HG03108 (cell line): ENCODE data around the gene HELQ.
"Not testable (repeated sequence)": the region's sequence is repeated elsewhere in the genome, so short reads cannot be mapped to it uniquely, and the experiment has no call there.

ENCODE experiments used
- ATAC-seq: cut with Tn5 transposase; IDR thresholded peaks from one replicate; pipeline ENCODE4 v1.9.1; 2021; ENCODE audit warnings: moderate library complexity; ENCODE audit not compliant: unreplicated experiment

Gene HELQ

DNA sequence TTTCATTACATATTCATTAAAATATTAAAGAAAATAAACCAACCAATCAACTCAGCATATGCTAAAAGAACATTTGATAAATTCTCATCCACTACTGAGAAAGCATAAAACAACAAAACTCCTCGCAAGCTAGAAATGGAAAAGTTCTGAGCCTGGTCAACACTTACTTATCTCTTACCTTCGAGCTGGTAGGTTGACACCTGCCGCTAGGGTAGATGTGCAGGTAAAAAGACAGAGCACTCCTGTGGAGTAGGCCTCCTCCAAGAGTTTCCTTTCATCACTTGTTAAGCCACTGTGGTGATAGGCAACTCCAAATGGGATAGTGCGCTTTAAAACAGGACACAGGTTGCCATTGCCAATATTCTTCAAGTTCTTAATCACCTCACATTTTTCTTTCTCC, 18.9 kb downstream of the HELQ start:
- ATAC-seq, result no peak

DNA sequence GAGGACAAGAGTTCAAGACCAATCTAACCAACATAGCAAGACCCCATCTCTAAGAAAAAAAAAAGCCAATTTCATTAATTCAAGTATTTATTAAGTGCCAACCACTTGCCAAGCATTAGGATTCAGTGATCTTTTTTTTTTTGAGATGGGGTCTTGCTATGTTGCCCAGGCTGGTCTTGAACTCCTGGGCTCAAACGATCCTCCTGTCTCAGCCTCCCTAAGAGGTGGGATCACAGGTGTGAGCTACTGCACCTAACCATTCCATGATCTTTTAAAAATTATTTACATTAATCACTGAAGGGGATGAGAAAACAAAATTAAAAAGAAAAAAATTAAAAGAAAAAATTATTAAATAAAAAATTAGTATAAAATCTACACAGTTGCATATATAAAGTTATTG, 24.4 kb downstream of the HELQ start:
- no peak for ATAC-seq

DNA sequence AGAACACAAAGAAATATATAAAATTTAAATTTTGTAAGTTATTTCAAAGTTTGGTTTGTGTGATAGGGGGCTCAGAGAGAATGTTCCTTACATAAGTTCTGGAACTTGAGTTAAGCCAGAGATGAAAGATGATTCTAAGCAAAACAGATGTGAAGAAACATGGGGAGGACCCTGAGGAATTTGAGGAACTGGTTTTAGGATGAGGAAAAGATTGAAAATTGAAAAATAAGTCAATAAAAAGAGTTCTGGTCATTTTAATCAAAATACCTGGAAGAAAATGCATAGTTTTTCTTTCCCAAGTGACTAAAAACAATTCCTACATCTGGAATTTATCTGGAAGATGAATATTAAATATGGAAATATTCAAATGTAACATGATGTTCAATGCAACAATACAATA, 37.4 kb downstream of the HELQ start:
- ATAC-seq, result no peak

DNA sequence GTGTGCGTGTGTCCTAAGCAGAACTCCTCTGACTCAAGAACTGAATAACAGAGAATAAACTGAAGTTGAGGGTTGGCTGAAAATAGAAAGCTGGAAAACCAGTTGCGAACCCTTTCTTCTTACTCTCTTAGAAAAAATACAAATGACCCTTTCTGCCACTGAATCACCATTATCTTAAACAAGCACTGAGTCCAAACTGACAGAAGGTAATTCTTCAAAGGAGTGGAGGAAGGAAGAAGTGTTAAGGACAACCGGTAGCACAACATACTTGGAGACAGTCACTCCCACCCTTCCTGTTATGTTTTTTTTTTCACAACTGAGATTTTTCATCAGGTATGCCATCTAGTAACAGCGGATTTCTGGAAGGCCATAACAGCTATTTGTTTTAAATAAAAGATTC, 38.1 kb downstream of the HELQ start:
- ATAC-seq, result no peak

DNA sequence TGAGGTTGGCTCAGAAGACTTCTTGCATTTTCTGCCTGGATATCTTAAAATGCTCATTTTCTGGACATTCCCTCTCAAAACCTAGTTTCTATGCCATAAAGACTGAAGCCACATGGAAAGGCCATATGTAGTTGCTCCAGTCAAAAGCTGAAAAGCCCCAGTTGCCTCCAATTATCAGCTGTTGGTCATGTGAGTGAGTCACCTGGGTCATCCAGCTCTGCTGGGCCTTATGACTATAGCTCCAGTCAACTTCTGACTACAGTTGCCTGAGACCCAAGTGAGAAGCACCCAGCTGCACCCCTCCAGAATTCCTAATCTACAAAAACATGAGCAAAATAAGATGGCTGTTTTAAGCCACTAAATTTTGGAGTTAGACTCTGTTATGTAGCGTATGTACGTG, 41.9 kb downstream of the HELQ start:
- ATAC-seq, result no peak

DNA sequence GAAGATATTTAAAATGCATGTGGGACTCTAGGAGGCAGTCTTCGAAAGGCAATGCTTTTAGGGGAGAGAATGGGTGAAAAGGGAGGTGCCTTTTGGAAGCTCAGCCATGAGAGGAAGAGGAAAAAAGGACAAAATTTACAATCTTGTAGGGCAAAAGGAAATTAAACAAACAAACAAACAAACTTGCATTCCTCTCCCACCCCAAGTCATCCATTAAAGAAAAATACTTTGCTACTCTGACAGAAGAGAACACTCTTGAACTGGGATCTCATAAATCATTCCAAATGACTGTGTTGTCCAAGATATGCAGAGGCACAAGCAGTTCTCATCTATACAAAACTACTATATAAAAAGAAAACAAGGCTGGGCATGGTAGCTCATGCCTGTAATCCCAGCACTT, 46.7 kb downstream of the HELQ start:
- no peak for ATAC-seq

DNA sequence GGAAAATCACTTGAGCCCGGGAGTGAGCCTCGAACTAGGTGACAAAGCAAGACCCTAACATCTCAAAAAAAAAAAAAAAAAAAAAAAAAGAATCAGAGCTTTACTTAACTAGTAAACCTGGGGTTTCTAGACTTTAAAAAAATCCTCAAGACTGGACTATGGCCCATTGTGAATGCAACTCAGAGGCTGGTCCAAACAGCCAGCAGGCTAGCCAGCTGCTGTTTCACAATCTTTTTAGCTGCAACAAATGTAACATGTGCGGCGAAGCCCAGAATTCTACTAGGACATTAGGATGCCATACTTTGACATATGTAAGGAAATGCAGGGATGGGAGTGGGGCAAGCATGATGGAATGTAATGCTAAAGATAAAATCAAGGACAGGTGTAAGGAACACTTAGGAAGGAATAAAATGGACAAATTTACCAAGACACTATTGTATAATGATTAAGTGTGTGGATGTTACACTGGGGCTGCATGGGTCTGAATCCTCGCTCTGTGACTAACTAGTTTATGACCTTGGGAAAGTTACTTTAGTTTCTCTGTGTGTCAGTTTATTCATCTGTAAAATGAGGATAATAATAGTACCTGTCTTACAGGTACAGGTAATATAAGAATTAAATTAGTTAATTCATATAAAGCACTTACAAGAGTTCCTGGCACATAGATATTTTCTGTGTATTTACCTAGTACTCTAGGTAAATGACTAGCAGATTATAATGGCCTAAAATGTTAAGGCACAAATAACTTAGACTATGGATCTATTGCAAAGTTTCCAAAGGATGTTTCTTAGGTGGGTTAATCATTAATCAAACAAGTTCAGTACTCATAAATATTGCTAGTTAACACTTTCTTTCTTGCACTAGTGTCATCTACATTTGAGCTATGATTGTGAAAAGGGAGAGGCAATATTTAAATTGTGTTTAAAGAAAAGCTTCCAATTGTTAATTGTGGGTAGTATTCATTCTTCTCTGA, 49.5 kb downstream of the HELQ start:
- ATAC-seq, result no peak

DNA sequence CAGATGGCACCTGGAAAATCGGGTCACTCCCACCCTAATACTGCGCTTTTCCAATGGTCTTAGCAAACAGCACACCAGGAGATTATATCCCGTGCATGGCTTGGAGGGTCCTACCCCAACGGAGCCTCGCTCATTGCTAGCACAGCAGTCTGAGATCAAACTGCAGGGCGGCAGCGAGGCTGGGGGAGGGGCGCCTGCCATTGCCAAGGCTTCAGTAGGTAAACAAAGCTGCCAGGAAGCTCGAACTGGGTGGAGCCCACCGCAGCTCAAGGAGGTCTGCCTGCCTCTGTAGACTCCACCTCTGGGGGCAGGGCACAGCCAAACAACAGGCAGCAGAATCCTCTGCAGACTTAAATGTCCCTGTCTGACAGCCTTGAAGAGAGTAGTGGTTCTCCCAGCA, 57.5 kb downstream of the HELQ start:
- not testable (repeated sequence) for ATAC-seq

DNA sequence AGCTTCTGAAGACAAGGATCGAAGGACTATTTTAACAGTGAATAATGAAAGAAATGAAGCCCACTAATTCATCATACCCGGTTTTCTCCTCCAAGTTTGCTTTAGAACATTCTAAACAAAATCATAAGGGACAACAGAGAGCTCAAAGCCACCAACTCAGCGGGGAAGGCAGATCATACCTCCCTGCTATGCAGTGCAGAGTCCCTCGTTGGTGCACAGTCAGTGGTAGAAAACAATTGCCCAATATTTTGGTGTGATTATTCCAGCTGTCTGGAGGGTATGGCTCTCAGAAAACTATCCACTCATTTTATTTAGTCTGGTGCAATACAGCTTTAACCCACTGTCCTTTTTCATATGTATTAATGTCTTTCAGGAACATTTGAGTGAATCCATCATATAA, 61.7 kb downstream of the HELQ start:
- ATAC-seq, result no peak

DNA sequence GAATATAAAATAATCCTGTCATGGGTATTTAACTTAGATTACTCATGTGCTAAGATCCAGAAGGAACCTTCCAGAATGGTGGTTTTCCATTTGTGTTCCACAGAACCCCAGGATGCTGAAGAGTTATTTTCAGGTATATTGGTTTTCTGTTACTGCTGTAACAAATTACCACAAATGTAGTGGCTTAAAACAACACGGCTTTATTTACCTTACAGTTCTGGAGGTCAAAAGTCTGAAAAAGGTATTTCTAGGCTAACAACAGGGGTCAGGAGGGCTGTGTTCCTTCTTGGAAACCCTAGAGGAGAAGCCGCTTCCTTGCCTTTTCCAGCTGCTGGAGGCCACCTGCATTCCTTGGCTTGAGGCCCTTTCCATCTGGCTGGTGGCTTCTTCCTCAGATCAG, 63.1 kb downstream of the HELQ start:
- ATAC-seq, result no peak

DNA sequence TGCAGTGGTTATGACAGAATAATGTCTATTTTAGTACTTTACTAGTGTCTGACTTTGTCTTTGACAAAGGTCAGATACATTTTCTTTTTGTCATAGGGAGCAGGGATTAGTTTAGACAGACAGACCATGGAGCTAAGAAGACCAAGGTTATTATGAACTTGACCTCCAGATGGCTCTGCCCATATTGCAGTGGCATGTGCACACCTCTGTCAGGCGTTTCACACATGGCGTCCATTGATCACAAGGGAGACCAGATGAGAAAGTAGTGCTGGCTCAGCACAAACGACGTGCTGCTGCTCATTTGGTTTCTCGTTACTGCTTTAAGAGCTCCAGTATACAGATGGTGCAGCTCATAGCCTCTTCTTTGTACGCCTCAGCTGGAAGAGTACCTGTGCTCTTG, 64.7 kb downstream of the HELQ start:
- no peak for ATAC-seq

DNA sequence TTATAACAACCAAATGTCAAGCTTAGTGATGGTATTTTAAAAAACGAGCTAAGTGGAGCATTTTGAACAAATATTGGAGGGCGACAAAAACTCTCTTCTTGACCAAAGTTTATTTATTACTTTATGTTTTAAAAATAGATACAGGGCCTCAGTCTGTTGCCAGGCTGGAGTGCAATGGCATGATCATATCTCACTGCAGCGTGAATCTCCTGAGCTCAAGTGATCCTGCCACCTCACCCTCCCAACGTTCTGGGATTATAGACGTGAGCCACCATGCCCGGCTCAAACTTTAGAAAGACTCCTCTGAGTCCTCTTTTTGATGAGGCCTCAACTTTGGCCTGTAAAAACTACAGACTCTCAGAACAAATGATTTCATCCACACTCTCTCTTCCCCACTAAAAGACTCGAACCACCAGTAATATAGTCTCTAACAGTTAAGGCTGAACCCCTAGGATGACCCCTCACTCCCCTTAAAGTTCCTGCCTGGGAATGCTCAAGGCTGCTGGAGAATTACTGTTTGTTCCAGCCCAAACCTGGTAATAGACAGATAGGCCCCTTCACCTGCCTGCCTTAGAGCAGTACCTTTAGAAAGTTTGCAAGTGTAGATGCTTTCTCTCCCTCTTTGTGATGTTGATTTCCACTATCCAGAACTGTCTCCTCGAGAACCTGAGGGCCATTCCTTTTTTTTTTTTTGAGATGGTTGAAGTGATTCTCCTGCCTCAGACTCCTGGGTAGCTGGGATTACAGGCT, 65.7 kb downstream of the HELQ start:
- no peak for ATAC-seq

DNA sequence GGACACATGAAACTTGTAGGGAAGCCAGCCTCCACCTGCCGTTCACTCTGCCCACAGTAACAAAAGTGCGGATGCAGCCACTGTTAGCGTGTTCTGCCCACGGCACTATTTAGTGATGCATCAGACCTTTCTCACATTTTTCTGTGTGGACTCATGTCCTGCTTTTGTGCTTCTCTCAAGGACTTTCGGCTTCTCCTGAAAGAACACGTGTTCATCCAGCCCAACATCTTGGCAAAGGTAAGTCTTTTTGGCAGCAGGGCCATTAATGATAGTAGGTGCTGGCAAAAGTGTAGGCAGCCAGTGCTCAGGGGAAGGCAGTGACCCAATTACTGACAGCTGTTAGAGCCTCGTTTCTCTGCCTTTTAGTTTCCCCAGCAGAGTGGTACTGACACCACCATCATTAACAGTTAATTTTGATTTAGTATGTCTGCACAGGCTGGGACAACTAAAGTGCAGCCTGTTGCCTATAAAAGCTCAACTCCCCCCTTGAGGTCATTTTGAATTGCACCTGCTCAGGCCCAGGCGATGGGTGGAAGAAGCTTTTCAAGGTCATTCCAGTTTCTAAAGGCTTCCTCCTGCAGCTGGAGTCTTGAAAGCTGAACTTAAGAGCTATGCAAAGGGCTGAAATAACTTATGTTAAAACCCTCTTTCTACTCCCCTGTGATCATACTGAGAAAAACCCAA, 66.4 kb downstream of the HELQ start:
- ATAC-seq, result no peak

DNA sequence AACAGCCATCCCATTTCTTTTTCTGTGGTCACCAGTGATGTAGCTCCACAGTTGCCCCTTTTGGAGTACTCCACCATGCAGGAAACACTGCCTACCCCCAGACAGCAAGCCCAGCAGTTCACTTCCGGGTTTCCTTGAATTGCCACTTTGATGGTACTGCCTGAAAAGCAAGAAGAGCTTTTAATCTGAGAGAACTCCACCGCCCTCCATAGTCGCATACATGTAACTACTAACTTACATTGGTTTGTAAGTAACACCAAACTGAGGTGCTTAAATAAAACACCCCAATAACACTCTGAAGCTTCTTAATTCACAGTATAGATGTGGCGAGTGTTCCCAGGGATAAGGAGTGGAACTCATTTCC, 67.3 kb downstream of the HELQ start:
- ATAC-seq, result no peak

DNA sequence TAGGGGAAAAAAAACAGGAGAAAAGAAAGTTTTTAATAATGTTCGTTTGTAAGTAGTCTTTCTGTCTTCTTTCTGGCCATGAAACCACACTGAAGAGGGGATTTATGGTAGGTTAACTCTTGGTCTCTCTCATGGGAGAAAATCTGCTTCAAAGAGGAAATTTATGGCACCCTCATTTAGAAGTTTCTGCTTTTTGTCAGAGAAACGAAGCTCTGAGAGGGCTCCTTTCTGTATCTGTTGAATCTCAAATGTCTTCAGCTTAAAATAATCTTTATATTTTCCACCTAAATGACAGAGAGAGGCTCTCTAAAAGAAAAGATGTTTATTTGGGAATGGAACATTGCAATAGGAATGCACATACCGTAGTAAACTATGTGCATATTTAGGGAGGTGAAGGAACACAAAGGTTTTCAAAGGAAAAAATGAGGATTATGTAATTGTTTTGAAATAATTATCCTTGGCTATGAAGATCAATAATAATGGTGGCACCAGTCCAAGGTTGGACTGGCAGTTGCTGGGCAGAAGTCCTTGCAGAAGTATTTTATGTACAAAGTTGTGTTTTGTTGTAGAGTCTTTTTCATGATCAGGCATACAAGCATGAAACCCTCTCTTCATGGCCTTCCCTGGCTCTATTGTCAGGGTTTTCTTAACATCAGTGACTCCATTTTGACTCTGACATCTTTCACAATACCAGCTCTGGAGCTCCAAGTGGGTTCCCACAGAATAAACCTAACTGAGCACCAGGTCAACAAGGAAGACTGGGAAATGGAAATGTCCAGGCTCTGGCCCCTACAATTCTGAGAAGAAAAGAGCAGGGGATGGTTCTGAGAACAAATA, 67.9 kb downstream of the HELQ start:
- no peak for ATAC-seq

DNA sequence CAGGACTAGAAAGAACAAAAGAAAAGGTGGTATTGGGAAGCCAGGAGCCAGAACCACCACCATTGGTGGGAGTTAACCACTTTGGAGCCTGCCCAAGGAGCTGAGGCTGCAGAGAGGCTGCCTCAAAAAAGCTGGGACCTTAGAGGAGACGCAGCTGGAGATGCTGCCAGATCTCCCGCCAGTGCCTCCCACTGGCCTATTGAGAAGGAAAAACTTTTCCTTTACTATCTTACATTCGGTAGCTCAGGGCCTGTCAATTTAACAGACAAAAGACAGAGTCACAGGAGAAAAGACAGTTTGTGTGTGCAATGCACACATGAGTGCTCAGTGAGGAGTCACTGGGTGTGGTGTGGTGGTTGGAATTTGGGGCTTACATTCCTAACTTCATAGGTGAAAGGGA, 68.6 kb downstream of the HELQ start:
- no peak for ATAC-seq

DNA sequence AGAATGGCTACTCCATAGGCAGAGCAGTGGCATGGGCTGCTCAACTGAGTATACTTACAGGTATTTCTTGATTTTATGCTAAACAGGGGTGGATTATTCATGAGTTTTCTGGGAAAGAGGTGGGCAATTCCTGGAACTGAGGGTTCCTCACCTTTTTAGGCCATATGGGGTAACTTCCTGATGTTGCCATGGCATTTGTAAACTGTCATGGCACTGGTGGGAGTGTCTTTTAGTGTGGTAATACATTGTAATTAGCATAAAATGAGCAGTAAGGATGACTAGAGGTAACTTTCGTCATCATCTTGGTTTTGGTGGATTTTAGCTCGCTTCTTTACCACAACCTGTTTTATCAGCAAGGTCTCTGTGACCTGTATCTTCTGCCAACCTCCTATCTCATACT, 72.8 kb downstream of the HELQ start:
- no peak for ATAC-seq

DNA sequence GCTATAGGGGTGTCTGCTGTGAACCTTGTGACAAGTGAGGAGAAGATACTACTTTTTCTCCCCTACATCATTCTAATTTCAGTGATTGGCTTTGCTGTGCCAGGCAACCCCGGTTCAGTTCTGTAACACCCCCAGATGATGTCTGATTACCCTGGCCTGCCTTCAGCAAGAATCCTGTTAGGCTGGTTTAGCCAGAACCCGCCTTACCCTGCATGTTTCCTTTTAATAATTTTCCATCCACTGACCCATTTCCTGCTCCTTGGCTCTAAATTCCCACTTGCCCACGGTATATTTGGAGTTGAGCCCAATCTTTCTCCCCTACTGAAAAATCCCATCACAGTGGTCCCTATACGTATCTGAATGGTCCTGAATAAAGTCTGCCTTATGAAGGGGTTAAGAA, 74.5 kb downstream of the HELQ start:
- no peak for ATAC-seq

DNA sequence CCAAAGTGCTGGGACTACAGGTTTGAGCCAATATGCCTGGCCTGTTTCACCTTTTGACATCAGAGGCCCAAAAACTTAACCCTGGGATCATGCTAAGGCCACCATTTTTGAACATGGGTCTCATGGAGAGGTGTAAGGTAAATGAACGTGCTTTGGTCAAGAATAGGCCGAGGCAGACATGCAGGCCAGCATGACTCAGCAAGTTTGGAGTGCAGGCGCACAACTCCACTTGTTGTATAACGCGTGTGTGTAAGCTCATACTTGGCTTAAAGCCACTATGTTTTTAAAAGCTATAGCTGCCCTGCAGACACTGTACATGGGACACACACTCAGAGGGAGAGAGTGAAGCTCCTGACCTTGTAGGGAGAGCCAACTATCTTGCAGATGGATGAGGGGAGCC, 77.2 kb downstream of the HELQ start:
- ATAC-seq, result no peak

DNA sequence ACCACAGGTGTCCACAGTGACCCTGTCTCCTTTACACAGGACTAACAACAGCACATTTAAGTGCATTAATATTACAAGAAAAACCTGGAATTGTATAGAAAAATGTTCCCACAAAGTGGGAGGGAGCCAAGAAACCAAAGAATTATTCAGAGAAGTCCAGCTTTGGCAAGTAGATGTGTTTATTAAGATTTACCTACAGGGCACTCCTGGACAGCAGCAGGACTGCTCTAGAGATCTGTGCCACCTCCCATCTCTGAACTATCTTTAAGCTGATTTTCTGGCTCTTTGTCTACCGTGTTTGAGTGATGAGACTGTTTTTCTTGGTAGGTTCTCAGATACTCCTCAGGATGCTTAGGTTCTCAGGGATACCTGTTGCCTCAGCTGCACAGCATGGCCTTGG, 82.7 kb downstream of the HELQ start:
- no peak for ATAC-seq

DNA sequence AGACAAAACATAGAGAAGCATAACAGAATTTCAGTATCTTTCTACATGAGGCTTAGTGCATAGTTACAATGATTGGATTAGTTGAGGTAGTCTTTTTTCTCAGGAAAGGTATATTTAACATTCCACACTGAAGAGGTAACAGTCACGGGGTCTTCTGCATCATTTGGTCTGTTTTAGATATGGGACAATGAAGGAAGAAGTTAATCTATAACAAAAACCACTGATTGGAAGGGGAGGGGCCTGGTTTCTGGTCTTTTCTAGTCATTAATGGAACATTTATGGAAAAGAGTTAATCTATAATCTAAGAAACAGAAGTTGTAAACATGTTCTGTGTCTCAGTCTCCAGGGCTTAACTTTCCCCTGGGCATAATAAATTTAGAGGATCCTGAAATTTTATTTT, 83.7 kb downstream of the HELQ start:
- ATAC-seq, result no peak
